GM18909 (cell line): ENCODE results near the gene COX19.

Experiments
- ATAC-seq: cut with Tn5 transposase; IDR thresholded peaks from one replicate; pipeline ENCODE4 v1.9.1; 2021; ENCODE audit warnings: mild to moderate bottlenecking; ENCODE audit not compliant: unreplicated experiment, poor library complexity

The COX19 gene

GRCh38 chr7:992709-993607 lies 17.6 kb upstream of the COX19 start:
- ATAC-seq, result peak; percentile 86

GRCh38 chr7:991729-992656 lies 16.6 kb upstream of the COX19 start:
- no peak for ATAC-seq

DNA sequence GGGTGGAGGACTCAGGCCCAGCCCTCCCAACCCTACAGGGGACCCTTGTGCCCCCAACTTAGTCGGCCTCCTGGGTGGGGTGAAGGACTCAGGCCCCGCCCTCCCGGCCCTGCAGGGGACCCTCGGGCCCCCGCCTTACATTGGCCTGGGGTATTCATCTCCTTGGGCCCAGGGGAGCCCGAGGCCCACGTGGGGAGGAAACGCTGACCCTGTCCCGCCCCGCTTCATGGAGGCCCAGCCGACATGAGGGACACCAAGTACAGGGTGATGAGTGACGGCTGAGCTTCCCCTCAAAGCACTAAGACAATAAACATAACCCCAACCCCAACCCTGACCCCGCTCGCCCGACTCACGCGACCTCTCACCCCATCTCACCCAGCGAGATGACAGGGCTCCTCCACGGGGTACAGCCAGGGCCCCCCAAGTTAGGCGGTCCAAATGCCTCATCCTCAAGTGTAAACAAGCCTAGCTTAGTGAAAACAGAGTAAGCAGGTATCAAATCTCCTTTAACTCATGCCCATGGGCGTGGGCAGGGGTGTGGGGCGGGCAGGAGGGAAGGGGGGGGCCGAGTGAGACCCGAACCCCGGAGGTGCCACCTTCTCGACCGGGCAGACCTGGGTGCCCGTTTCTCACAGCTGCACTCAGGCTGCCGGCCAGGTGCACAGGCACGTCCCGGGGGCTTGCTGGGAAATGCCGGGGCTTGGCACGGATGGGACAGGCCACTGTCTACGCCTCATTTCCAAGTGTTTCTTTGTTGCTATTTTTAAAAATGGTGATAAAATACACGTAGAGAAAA lies 15.8 kb upstream of the COX19 start:
- no peak for ATAC-seq

GRCh38 chr7:990352-990932 lies 15.1 kb upstream of the COX19 start:
- ATAC-seq, result no peak

DNA sequence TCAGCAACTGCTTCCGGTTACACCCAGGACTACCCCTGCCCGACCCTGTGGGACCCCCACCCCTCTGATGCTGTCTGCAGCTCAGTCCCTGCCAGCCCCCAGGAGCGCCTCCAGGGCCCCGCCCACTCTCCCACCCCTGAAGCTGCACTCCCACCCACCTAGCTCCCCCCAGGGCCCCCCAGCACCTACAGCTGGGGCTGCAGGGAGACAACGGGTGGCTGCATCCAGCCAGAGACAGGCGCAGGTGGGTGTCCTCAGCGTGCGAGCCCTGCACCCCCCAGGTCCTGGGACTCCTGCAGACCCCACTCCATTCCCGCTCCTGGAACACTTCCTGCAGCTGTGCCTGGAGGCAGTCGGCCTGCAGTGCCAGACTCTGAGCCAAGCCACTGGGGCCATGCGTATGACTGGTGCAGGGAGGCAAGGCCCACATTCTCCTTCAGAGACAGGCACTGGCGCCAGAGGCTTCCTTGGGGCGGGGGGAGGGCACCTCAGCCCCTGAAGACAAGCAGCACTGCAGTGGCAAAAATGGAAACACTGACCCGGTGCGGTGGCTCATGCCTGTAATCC lies 13.7 kb upstream of the COX19 start:
- no peak for ATAC-seq

- no peak for ATAC-seq
These were observed 13.1 kb upstream of the COX19 start for GRCh38 chr7:988426-988911.

GRCh38 chr7:987909-988308 lies 12.6 kb upstream of the COX19 start:
- ATAC-seq, result no peak

DNA sequence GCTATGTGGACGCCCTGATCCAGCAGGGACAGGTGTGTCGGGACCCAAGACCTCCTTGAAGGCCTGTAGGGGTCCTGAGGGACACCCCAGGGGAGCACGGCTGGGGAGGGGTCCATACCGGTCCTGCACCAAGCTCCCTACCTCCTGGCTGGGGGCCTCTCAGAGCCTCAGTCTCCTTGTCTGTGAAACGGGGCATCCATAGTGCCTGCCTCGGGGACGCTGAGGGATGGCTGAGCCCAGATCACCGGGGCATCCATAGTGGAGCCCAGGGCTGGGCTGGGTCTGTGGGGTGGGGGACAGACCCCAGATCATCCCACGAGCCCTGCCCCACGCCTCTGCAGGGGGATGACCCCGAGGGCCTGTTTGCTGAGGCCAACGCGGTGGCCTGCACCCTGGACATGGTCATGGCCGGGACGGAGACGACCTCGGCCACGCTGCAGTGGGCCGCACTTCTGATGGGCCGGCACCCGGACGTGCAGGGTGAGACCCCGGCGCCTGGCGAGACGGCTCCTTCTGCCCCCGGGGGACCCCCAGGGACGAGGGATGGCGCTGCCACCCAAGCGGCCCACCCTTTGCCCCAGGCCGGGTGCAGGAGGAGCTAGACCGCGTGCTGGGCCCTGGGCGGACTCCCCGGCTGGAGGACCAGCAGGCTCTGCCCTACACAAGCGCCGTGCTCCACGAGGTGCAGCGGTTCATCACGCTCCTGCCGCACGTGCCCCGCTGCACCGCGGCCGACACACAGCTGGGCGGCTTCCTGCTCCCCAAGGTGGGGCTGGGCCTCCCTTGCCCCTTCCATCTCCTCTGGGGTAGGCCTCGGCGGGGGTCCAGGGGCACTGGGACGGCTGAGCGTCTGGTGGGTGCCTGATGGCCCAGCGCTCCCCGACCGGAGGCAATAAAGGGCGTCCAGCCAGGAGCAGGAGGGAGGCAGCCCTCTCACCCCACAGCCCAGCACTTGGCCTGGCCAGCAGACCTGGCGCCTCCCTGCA lies 11.7 kb upstream of the COX19 start:
- no peak for ATAC-seq

GRCh38 chr7:985915-986741 lies 10.8 kb upstream of the COX19 start:
- ATAC-seq, result no peak

DNA sequence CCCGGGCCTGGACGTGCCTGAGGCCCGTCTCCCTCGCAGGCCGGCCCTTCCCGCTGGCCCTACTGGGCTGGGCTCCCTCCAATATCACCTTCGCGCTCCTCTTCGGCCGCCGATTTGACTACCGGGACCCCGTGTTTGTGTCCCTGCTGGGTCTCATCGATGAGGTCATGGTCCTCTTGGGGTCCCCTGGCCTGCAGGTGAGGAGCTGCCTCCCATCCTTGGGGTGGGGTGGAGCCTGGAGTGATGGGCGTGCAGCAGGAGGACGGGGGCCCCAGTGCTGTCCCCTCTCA lies 9.7 kb upstream of the COX19 start:
- no peak for ATAC-seq

DNA sequence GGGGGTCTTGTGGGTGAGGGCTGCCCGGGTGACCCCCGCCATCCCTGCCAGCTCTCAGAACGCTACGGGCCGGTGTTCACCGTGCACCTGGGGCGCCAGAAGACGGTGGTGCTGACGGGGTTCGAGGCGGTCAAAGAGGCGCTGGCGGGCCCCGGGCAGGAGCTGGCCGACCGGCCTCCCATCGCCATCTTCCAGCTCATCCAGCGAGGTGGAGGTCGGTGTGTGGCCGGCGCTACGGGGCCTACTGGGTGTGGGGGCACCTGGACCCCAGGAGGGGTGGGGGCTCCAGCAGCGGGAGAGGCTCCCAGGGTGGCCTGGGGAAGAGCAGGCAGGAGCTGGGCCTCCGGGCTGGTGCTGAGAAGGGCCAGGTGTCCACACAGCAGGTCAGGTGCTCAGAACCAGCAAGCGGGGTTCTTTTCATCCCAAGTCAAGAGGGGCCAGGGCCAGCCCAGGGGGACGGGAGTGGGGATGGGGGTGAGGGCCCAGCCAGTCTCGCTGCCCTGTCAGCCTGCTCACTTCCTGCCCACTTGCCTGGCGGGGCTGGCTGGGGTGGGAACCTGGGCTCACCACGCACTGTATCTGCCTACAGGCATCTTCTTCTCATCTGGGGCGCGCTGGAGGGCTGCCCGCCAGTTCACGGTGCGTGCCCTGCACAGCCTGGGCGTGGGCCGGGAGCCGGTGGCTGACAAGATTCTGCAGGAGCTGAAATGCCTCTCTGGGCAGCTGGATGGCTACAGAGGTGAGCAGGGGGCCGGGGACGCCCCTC lies 9.2 kb upstream of the COX19 start:
- ATAC-seq, result no peak

DNA sequence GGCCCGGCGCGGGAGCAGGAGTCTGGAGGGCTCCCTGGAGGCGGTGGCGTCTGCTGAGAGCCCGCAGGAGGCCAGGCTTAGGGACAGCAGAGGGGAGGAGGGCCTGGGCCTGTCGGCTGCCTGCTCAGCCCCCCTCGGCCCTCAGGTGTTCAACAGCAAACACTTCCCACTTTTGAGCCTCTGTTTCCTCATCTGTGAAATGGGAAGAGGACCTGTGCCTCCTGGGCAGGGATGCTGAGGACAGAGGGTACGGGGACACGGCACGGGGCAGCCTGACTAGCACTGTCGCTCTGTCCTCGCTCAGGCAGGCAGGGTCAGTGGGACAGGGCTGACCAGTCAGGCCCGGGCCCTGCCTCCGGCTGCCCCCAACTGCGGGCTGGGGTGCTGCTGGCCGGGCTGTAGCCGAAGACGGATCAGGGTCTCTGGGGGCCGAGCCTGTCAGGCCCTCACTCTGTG lies 8.3 kb upstream of the COX19 start:
- ATAC-seq, result no peak

DNA sequence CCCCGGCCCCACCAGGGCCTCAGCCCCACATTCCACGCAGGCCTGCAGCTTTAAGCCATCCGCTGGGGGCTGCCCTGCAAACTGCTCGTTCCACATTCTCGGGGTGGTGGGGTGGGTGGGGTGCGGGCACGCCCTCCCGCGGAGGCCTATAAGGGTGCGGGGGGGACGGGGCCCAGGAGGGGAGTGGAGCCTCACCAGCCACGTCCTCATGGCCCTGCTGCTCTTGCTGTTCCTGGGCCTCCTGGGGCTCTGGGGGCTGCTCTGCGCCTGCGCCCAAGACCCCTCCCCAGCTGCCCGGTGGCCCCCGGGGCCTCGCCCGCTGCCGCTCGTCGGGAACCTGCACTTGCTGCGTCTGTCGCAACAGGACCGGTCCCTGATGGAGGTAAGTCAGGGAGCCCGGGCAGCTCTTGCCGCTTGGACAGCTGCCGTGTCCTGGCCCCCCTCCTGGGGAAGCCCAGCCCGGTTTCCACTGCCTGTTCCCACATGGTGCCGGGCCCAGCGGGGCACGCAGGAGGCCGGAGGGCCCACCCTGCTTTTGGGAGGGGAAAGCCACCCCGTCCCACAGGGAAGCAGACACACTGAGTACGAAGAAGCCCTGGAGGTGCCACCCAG lies 7.8 kb upstream of the COX19 start, which contains the start of gene CYP2W1:
TSS of gene CYP2W1 (plus strand) at position 178 of the 612 bp plus-strand sequence. CDS start at position 209, 31 bp downstream.
- ATAC-seq, result no peak

- ATAC-seq, result no peak
These were observed 7.2 kb upstream of the COX19 start for GRCh38 chr7:982511-983003.

DNA sequence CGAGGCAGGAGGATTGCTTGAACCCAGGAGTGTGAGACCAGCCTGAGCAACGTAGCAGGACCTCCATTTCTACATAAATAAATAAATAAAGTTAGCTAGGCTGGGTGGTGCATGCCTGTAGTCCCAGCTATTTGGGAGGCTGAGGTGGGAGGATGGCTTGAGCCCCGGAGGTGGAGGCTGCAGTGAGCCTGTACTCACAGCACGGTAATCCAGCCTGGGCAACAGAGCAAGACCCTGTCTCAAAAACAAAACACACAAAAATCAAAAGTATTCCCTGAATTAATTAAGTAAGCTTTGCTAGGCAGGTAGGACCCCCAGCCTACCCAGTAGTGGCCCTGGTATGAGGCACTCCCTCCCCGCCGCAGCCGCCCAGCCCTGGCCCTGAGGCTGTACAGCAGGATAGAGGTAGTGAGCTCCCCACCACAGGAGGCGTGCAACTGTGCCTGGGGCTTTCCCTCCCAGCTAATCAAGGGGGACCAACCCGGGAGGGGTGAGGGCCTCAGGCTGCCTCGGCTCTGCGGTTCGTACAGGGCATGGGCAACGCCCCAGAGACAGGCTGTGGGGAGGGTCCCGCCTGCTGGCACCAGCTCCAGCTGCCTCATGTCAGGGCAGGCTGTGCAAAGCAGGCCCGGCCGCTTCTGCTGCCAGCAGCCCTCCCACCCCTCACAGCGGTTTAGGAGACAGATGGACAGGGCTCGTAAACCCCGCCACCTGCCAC lies 6.6 kb upstream of the COX19 start:
- no peak for ATAC-seq
